K562 (cell line): ENCODE data around the gene UFSP2. TPM values are rescaled to one million over a fixed set of nuclear protein-coding genes. Genes with fewer than 3 reads are reported as not detected.
A peak's percentile ranks its signal among the peaks of the same experiment; 100 is the strongest.

Source experiments
- ARID2 ChIP-seq: fragments of 450-650 bp; IDR thresholded peaks from 2 replicates; pipeline ENCODE4 v1.6.1; 2017; ENCODE audit warnings: antibody characterized with exemption, mild to moderate bottlenecking
- CEBPB ChIP-seq: fragments of 450-650 bp; IDR thresholded peaks from 2 replicates; pipeline ENCODE4 v1.6.1; 2016; ENCODE audit warnings: missing genetic modification characterization, missing compliant biosample characterization
- FOXP4 ChIP-seq: sonication (generic); formaldehyde crosslinking; IDR thresholded peaks from 2 replicates; pipeline ENCODE4 v1.8.0; 2022; ENCODE audit warnings: mild to moderate bottlenecking, missing genetic modification reagents, borderline replicate concordance
- NR1H2 ChIP-seq: sonication (generic); formaldehyde crosslinking; IDR thresholded peaks from 2 replicates; pipeline ENCODE4 v1.4.0; 2020; ENCODE audit warnings: mild to moderate bottlenecking, missing genetic modification reagents
- PCBP1 ChIP-seq: fragments of 200-400 bp; formaldehyde crosslinking; IDR thresholded peaks from 2 replicates; pipeline ENCODE4 v1.6.1; 2018; ENCODE audit warnings: mild to moderate bottlenecking, low read depth, low read length; ENCODE audit not compliant: poor library complexity, severe bottlenecking
- RBBP5 ChIP-seq: fragments of 200-600 bp; sonication (generic); IDR thresholded peaks from 2 replicates; pipeline ENCODE4 v1.6.1; 2012; ENCODE audit warnings: borderline replicate concordance, mild to moderate bottlenecking, low read length, control low read depth, inconsistent platforms; ENCODE audit not compliant: insufficient read depth, poor library complexity, severe bottlenecking
- SETDB1 ChIP-seq: IDR thresholded peaks from one replicate; pipeline ENCODE4 v1.6.1; 2012; ENCODE audit warnings: low read length, control low read depth, inconsistent platforms
- ZBTB43 ChIP-seq: sonication (generic); formaldehyde crosslinking; IDR thresholded peaks from 2 replicates; pipeline ENCODE4 v1.8.0; 2023; ENCODE audit warnings: mild to moderate bottlenecking, missing genetic modification reagents
- ZNF133 ChIP-seq: fragments of 250-450 bp; sonication (Bioruptor Pico); IDR thresholded peaks from 2 replicates; pipeline ENCODE4 v1.4.0; 2020; ENCODE audit warnings: mild to moderate bottlenecking
- ZNF431 ChIP-seq: sonication (generic); formaldehyde crosslinking; IDR thresholded peaks from 2 replicates; pipeline ENCODE4 v1.8.0; 2022; ENCODE audit warnings: mild to moderate bottlenecking, missing genetic modification reagents
- ZNF511 ChIP-seq: sonication (generic); formaldehyde crosslinking; IDR thresholded peaks from 2 replicates; pipeline ENCODE4 v1.8.0; 2022; ENCODE audit warnings: mild to moderate bottlenecking, missing genetic modification reagents
- ZNF639 ChIP-seq, 2 experiments: fragments of 200-800 bp in 1 of 2; sonication (Bioruptor generic) in 1 of 2; sonication (generic) in 1 of 2; formaldehyde crosslinking in 1 of 2; IDR thresholded peaks in 1 of 2; conservative IDR thresholded peaks in 1 of 2; 2 replicates each; pipeline versions ENCODE4 v1.5.0 to v1.6.1; 2016 to 2020; ENCODE audit warnings: missing compliant biosample characterization in 1 of 2, missing genetic modification characterization in 1 of 2, missing genetic modification reagents in 1 of 2
- polyA plus RNA-seq, 8 experiments: library from polyadenylated mRNA; depleted of rRNA in 4 of 8; stranded (reverse) in 5 of 8; unstranded in 3 of 8; fragments of >200 nt; fragmentation: Nextera tagmentation in 2 of 8; fragmentation: Illumina TruSeq in 1 of 8; extraction: Ambion mirVana in 2 of 8; extraction: Trizol in 1 of 8; gene quantifications; 2 replicates each; pipeline versions ENCODE4 v1.2.1 to v1.2.3, GENCODE V29; 2011 to 2014; ENCODE audit warnings: inconsistent platforms in 1 of 8, missing spikeins in 1 of 8
- total RNA-seq, 7 experiments: library from RNA; depleted of rRNA in 6 of 7; stranded (reverse); fragments of >200 nt in 6 of 7; fragmentation: Illumina TruSeq in 2 of 7; extraction: Trizol in 2 of 7; gene quantifications; 2 replicates each; pipeline versions ENCODE4 v1.2.1 to v1.2.3, GENCODE V29; 2011 to 2021; ENCODE audit warnings: low replicate concordance in 1 of 7

Gene UFSP2
- total and polyA plus RNA-seq, 9 of the 15 experiments (the other 6 are each of a cell fraction or from before 2014, with no cell fraction given): 20.1 to 55.8 (median 26.6) TPM

GRCh38 chr4:185471235-185472102 is 45.7 kb upstream of the UFSP2 start, which contains the start of gene CCDC110 (continued):
- TF ChIP-seq CEBPB (tag): no peak
- TF ChIP-seq ARID2: no peak
- TF ChIP-seq FOXP4: no peak
- TF ChIP-seq NR1H2: no peak
- TF ChIP-seq ZNF639 (CRISPR knock-in tag; conservative IDR thresholded peaks at IDR 0.05 in 1 of 2, IDR thresholded peaks at IDR 0.05 in 1 of 2): no peak
- TF ChIP-seq ZBTB43 (CRISPR knock-in tag): no peak
- TF ChIP-seq ZNF511: no peak
- peak; percentile 35 for TF ChIP-seq RBBP5
- no peak for TF ChIP-seq SETDB1
- peak; percentile 54 for TF ChIP-seq PCBP1
- no peak for TF ChIP-seq ZNF431
- no peak for TF ChIP-seq ZNF133 (CRISPR knock-in tag)
